PC-3 (cell line): ENCODE measurements around the gene LRRC8C. TPM values are rescaled to one million over a fixed set of nuclear protein-coding genes. Genes with fewer than 3 reads are reported as not detected.

Experiments
- ATAC-seq: fragments of 200-7000 bp; cut with Tn5 transposase; 2 replicates; pipeline ENCODE4 v1.9.1; 2020; ENCODE audit warnings: mild to moderate bottlenecking, moderate library complexity
- BruUV-seq: library from RNA; stranded (reverse); fragments of 400-500 nt; replicated peaks from 2 replicates; lab custom pipeline; 2021; lab: Mats Ljungman, UMichigan
- CTCF ChIA-PET: fragments of 300-600 bp; sonication (Branson Sonifier 250); formaldehyde crosslinking; loops from one replicate; lab custom pipeline; 2022; ENCODE audit warnings: antibody characterized with exemption; lab: Charles Lee
- POLR2A ChIA-PET: fragments of 300-600 bp; sonication (Branson Sonifier 250); formaldehyde crosslinking; loops from one replicate; lab custom pipeline; 2022; ENCODE audit warnings: antibody characterized with exemption; ENCODE audit not compliant: unreplicated experiment; lab: Charles Lee
- DNase-seq: peaks from one replicate; pipeline ENCODE4 v3.0.0-alpha.2; 2015
- H2AFZ ChIP-seq: fragments of 300-600 bp; sonication (generic); 2 replicates; pipeline ENCODE4 v1.6.0; 2016; ENCODE audit warnings: antibody characterized with exemption, low read length
- H3F3A ChIP-seq: fragments of 300-600 bp; sonication (generic); one replicate; pipeline ENCODE4 v1.6.0; 2017; ENCODE audit warnings: antibody characterized with exemption, low read length, control low read depth, mild to moderate bottlenecking; ENCODE audit not compliant: unreplicated experiment
- H3K27ac ChIP-seq: fragments of 300-600 bp; sonication (generic); 2 replicates; pipeline ENCODE4 v1.5.1; 2016; ENCODE audit warnings: mild to moderate bottlenecking, low read length
- H3K27me3 ChIP-seq: fragments of 300-600 bp; sonication (generic); 2 replicates; pipeline ENCODE4 v1.6.1; 2016; ENCODE audit warnings: low read length, mixed read lengths
- H3K36me3 ChIP-seq: fragments of 300-600 bp; sonication (generic); 2 replicates; pipeline ENCODE4 v1.6.1; 2016; ENCODE audit warnings: low read depth, mixed run types, low read length, mixed read lengths
- H3K4me1 ChIP-seq: fragments of 300-600 bp; sonication (generic); 2 replicates; pipeline ENCODE4 v1.5.1; 2016; ENCODE audit warnings: low read length; ENCODE audit not compliant: insufficient read depth
- H3K4me2 ChIP-seq: fragments of 300-600 bp; sonication (generic); 2 replicates; pipeline ENCODE4 v1.6.0; 2016; ENCODE audit warnings: low read length
- H3K4me3 ChIP-seq: fragments of 300-600 bp; sonication (generic); 2 replicates; pipeline ENCODE4 v1.5.1; 2016; ENCODE audit warnings: mild to moderate bottlenecking, low read length, mixed read lengths
- H3K79me2 ChIP-seq: fragments of 300-600 bp; sonication (generic); 2 replicates; pipeline ENCODE4 v1.6.1; 2017; ENCODE audit warnings: low read length, mixed read lengths
- H3K9ac ChIP-seq: fragments of 300-600 bp; sonication (generic); 2 replicates; pipeline ENCODE4 v1.6.0; 2016; ENCODE audit warnings: mild to moderate bottlenecking, low read length
- H3K9me2 ChIP-seq: fragments of 300-600 bp; sonication (generic); replicated peaks from 2 replicates; pipeline ENCODE4 v1.6.1; 2016; ENCODE audit warnings: mixed run types, low read length, mixed read lengths
- H3K9me3 ChIP-seq: fragments of 300-600 bp; sonication (generic); 2 replicates; pipeline ENCODE4 v1.6.1; 2016; ENCODE audit warnings: low read length, mixed read lengths
- H4K20me1 ChIP-seq: fragments of 300-600 bp; sonication (generic); 2 replicates; pipeline ENCODE4 v1.6.1; 2016; ENCODE audit warnings: low read length, mixed read lengths
- CTCF ChIP-seq: fragments of 300-600 bp; sonication (generic); conservative IDR thresholded peaks from 2 replicates; pipeline ENCODE4 v1.5.1; 2017; ENCODE audit warnings: antibody characterized with exemption, low read depth, mild to moderate bottlenecking, low read length
- EZH2 ChIP-seq: fragments of 300-600 bp; sonication (generic); IDR thresholded peaks from one replicate; pipeline ENCODE4 v1.6.1; 2017; ENCODE audit warnings: antibody characterized with exemption, mild to moderate bottlenecking, low read length; ENCODE audit not compliant: unreplicated experiment
- EZH2phosphoT487 ChIP-seq: fragments of 300-600 bp; sonication (generic); IDR thresholded peaks from 2 replicates; pipeline ENCODE4 v1.6.1; 2018; ENCODE audit warnings: mild to moderate bottlenecking, antibody characterized with exemption, low read length, borderline replicate concordance
- intact Hi-C: fragments of 100-400 bp; cut with micrococcal nuclease; formaldehyde crosslinking; loops from 2 replicates; pipeline ENCODE4 v1.9.0; 2023
- total RNA-seq: library from RNA; depleted of rRNA; stranded (reverse); fragments of >200 nt; gene quantifications from 2 replicates; pipeline ENCODE4 v1.2.3, GENCODE V29; 2014

The LRRC8C gene
- total RNA-seq, 1 experiment from 2014 or later: 4.3 TPM

GRCh38 chr1:89633800-89634625 is 1.1 kb downstream of the LRRC8C start:
- no peak overlapping the region for H3K27ac ChIP-seq
- BruUV-seq: TSS peak; percentile 50
- peaks cover 32% of the 10 kb centered on the region for H3K4me1 ChIP-seq
- ATAC-seq (peak; percentile 10), DNase-seq (peak; percentile 22)
- peaks cover 7% of the 10 kb centered on the region for H3F3A ChIP-seq
- H3K27me3 ChIP-seq: no peaks in the 10 kb centered on the region
- no peaks in the 10 kb centered on the region for H3K36me3 ChIP-seq
- POLR2A ChIA-PET: no interaction called here
- peak overlapping the region; percentile 77 for H3K4me3 ChIP-seq
- intact Hi-C loops: loop anchor here (1.0 kb wide), 1 partner anchor 129 kb away; no protein-coding TSS in a partner anchor
- H3K9me2 ChIP-seq: no peaks in the 10 kb centered on the region
- CTCF ChIA-PET: interaction anchor here (0.6 to 0.7 kb wide), 2 partner anchors 35 to 130 kb away, joined by 3 to 5 read pairs; no protein-coding TSS in a partner anchor
- no peaks in the 10 kb centered on the region for H4K20me1 ChIP-seq
- H3K4me2 ChIP-seq: peak overlapping the region; percentile 84
- peak overlapping the region; percentile 96 for H2AFZ ChIP-seq
- H3K79me2 ChIP-seq: peaks cover 34% of the 10 kb centered on the region
- no peak for TF ChIP-seq CTCF
- TF ChIP-seq EZH2phosphoT487: no peak
- no peak for TF ChIP-seq EZH2
- H3K9me3 ChIP-seq: no peaks in the 10 kb centered on the region
- H3K9ac ChIP-seq: peak overlapping the region; percentile 73

- peak overlapping the region; percentile 84 for H3K4me2 ChIP-seq
- H3K36me3 ChIP-seq: no peaks in the 10 kb centered on the region
- TF ChIP-seq EZH2phosphoT487 (no peak), CTCF (no peak), EZH2 (no peak)
- H3K9me3 ChIP-seq: no peaks in the 10 kb centered on the region
- intact Hi-C loops: loop anchor here (2.0 to 5.0 kb wide), 3 partner anchors 37 to 361 kb away; partner anchors contain the start of gene ZNF326
- ChIA-PET POLR2A (interaction anchor here (0.5 to 1.1 kb wide), 2 partner anchors 83 to 127 kb away, joined by 3 to 4 read pairs; no protein-coding TSS in a partner anchor), CTCF (interaction anchor here (1.2 kb wide), 1 partner anchor 126 kb away, joined by 5 read pairs; no protein-coding TSS in a partner anchor)
- DNase-seq: peak; percentile 82
- H2AFZ ChIP-seq: no peak overlapping the region
- H4K20me1 ChIP-seq: no peaks in the 10 kb centered on the region
- peaks cover 42% of the 10 kb centered on the region for H3K79me2 ChIP-seq
- H3K9ac ChIP-seq: 0 out of 2 replicates have a peak overlapping the region, but pooled peaks have one; percentile 23
- H3K4me1 ChIP-seq: peaks cover 32% of the 10 kb centered on the region
- H3K27me3 ChIP-seq: no peaks in the 10 kb centered on the region
- H3F3A ChIP-seq: peaks cover 7% of the 10 kb centered on the region
- peak; percentile 47 for ATAC-seq
- peak overlapping the region; percentile 75 for H3K27ac ChIP-seq
- BruUV-seq: no TSS peak
- H3K9me2 ChIP-seq: no peaks in the 10 kb centered on the region
- 0 out of 2 replicates have a peak overlapping the region, but pooled peaks have one; percentile 22 for H3K4me3 ChIP-seq
Observed at GRCh38 chr1:89635825-89636815, 3.2 kb downstream of the LRRC8C start.
